ENCODE data around the gene GPR84.

Gene GPR84

DNA sequence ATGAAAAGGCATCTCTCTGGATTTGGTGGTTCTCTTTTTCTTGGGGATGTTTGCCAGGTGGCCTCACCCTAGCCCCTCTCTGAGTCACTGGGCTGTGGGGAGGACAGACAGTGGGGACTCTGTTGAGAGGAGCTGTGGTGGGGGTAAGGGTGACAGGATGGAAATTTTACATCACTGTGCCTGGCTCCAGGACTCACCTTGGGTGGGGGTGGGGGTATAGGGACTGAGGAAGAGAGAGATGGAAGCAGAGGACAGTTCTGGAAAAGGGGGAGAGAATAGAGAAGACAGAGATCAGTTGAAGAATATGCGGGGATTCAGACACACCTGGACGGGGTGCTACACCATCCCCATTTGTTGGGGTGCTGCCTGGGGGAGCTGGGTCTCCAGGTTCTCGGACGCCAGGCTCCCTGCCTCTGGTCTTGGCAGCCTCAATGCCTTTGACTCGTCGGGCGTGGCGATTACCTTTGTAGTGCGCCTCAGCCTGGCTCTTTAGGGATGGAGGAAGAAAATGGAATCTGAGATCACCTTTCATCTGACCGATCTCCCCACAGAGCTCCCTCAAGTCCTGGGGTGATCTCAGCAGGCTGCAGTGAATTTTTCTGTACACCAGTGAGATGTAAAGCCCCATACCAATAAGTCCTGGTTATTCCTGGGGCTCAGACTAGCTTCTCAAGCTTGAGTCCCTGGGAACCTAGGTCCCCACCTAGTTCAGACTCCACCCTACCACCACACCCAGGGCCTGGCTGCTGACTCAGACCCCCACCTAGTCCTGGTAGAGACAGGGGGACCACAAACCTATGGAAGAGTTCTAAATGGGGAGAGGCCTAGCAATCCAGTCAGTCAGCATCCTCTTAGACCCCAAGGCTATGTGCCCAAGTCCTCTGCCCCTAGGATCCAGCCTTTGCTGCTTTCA is 9.6 kb upstream of the GPR84 start:
- no peak for DNase-seq

DNA sequence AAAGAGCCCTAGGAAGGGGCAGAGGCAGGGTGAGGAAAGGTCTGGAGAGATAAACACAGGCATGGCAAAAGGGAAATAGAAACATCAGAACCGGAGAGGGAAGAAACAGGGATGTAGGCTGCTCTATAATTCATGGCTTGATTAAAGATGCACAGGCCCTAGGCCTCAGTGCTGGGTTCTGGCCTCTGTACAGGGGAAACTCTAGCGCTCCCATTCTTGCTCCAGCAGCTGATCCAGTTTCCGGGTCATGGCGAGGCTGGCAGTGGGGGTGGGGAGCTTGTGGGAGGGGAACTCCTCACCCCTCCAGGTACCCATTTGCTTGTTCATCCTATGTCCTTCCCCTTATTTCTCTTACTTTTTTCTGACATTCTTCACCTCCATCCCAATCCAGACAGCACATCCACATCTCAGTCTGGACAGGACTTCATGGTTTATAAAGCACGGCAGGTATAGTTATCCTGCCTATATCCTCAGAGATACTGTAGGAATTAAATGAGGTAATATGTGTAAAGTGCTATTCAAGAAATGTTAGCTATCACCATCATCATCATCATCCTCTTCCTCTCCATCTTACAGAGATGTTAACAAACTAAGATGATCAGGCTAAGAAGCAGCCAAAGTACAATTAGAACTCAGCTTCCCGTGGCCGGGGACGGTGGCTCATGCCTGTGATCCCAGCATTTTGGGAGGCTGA is 8.0 kb upstream of the GPR84 start:
- no peak for DNase-seq

DNA sequence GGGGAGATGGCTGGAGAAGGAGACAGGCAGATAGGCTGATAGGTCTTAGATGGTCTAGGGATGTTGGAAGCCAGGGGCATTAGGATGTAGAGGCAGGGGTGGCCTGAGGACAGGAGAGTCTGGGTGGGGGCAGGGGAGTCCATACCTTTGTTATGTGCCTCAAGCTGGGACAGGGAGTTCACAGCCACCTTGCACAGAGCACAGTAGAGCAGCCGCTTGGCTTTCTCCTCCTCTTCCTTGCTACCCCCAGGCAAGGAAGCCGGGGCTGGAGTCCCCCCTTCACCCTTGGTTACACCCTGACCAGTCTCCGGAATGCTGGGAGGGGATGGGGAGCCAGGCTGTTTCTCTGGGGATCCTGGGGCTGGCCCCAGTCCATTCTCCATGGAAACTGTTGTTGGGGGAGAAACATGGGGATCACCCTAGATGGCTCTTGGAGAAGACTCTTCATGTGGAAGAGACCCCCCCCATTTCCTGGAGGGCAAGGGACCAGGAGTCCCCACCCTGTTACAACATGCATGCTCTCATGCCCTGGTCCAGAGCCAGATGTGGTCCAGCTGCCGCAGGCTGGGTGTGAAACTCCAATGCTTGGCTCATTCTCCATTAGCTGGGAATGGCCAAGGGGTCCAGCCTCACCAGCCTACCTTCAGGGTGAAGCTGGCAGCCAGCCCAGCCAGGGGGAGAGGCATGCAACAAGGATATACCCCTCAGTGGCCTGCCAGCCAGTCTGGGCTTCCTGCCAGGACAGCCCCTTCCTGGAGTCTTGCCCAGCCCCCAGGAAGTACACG is 7.2 kb upstream of the GPR84 start:
- no peak for DNase-seq

DNA sequence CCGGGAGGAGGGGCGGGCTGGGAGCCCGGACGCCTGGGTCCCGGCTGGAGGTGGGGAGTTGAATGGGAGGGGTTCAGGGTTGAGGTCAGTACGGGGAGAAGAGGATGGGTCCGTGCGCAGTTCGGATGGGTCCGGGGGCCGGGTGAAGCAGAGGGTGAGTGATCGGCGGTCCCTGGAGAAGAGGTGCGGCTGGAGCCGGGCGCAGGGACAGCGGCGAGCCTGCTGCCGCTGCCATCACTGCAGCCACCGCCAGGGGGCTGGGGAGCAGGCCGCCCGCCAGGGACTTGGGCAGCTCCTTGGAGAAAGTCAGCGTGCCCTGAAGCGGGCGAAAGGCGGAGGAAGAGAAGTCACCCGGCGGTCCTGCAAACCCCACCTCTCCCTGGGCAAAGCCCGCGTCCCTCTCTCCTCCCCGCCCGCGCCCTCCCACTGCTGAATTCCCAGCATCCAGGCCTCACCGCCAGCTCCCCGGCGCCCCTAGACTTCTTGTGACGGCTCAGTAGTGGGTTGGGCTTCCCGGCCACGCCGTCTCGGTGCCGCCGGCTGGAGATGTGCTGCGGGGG is 6.0 kb upstream of the GPR84 start:
- peak; percentile 81 for DNase-seq

DNA sequence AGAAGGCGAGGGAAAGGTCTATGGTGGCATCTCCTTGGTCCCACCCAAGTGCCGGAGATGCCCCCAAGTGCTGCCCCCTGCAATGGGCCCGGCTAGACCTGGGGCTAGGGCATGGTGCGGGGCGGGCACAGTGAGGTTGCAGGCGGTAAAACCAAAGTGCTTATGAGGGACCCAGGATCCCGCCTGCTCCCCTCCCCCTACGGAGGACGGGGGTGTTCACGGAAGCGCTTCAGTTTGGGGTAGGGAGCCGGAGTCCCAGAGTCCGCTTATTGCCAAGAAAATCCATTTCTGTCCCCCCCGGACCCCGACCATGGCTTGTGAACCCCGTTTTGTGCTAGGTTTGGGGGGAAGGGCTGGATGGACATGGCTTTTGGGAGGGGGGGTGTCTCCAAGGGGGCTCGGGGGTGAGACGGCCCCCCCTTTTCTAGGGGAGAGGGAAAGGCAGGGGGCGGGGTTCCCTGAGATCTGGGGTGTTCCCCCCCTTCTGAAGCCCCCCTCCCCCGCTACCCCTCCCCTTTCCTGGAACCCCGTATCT is 5.4 kb upstream of the GPR84 start:
- no peak for DNase-seq

DNA sequence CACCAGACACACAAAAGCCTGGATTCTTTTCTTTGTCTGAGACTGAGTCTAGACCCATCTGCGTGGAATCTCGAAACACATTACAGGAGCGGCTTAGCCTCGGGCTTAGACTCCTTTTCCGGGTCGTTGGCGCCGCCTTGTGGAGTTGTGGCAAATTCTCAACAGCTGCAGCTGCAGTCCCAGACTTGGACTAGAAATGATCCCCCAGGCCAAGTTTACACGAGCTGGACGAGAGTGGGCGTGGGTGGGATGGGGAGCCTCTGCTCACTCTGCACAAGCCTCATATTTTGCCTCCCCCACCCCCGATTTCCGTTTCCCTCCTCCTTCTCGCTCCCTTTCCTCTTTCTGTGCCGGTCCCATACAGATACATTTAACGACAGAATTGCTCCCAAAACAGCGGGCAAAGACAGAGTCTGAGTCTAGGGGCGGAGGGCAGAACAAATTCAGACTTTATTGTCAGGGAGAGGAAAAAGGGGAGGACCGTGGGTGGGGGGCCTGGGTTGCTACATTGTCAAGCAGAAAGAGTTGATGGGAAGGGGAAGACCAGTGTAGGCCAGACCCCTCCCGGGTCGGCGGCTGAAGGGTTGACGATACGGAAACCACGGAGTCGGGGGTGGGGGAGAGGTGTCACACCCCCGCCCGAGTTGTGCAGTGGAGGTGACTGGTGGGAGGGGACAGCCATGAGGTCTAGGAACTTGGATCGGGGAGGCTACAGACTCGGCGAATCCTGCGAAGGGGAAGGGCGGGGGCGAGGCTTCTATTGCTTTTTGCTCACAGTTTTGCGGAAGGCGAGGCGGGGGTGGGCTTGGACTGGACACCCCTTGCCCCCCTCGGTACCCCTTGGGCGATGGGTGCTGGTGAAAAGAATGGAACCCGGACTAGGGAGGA is 4.7 kb upstream of the GPR84 start:
- DNase-seq = peak; percentile 98

DNA sequence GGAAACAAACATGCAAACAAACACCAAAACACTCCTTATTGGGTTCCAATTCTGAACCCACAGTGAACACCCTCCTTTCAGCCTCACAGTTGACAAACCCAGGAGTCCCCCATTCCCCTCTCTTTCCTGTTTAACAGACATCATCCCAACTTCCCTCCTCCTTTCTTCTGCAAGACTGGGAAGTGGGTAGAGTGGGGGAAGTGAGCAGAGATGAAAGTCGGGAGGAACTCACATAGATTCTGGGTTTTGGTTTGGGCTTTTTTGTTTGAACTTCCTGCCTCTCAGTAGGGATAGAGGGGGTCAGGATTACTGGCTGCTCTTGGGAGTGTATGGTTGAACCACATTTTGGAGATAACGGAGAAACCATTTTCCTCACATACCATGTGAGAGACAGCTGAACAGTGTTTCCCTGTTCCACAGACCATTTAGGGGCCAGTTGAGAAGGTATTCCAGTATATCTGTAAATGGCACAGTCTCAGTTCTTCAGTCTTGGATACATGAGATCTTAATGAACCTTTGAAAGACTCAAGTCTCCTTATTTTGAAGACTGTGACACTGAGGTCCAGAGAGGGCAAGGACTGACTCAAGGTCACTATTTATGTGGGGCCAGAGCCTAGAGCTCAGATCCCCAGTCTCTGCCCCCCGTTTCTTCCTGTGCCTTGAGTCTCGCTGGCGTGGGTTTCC is 3.9 kb upstream of the GPR84 start:
- DNase-seq = no peak

DNA sequence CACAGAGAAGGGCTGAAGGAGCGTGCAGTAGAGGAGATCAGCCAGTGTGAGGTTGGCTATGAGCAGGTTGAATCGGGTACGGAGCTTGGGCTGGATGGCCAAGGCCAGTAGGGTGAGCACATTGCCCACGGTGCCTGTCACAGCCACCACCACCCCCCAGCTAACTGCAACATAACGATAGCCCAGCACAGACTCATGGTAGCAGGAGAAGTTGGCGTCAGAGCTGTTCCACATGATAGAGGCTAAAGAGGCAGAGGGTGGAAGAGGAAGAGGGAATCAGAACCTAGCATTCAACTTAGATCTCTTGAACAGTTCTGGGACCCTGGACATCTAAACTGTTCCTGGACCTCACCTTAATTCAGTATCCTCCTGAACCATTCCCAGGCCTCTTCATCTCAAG is 668 bp downstream of the GPR84 start:
- DNase-seq = no peak

DNA sequence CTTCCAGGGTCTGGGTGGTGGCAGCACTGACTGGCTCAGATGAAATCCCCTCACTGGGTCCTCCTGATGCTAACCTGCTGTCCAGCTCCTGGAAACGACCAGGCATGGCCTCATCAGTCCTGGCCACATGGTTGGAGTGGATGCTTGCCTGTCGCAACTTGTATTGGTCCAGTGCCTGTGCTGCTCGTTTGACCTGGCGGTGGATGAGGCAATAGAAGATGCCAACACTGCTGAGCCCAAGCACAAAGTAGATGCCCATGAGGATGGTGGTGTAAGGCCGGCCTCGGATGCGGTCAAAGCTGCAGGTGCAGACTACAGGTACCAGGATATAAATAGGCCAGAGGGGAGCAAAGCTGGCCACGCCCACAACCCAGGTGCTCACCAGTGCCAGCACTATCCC is 1.2 kb downstream of the GPR84 start:
- no peak for DNase-seq

DNA sequence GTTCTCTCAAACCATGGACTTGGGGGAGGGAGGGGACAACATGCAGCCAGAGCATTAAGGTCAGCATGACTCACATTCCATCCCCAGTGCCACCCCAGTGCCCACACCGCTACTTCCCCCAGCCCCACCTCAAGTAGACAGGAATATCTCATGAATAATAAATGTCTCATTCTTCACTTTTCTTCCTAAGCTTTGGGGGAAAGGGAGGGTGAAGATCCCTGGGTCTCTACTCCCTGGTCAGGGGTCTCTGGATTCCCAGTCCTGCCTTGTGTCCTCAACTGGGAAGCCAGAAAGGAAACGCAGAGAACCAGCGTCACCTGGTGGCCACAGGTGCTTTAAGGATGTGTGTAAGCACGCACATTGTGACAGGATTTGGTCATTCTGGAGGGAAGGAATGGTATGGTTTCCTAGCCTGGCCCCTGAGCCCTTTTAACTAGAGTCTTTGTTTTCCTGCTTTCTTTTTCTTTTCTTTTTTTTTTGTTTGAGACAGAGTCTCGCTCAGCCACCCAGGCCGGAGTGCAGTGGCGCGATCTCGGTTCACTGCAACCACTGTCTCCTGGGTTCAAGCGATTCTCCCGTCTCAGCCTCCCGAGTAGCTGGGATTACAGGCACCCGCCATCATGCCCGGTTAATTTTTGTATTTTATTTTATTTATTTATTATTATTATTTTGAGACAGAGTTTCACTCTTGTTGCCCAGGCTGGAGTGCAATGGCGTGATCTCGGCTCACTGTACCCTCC is 3.4 kb downstream of the GPR84 start:
- peak; percentile 97 for DNase-seq

DNA sequence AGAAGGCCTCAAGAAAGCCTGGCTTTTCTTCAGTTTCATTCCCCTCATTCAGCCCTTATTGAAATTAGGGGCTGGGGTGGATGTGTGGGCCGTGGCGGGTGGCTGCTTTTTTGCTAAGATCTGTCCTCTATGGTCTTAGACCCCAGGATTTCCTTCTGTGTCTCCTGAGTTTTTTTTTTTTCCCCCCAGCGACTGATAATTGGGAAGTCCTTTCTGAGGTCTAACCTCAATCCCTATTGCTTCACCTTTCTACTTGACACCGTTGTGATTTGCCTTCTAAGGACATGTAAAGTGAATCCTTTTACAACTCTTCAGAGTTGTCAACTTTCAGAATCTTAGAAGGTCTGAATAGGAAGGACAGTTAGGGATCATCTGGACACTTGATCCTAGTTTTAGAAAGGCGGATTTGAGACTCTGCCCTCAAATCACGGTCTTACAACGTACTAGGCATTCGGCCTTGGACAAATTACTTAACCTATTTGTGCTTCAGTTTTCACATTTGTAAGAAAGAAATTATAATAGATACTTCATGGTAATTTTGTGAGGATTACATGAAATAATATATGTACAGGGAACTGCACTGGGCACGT is 4.4 kb downstream of the GPR84 start:
- no peak for DNase-seq

DNA sequence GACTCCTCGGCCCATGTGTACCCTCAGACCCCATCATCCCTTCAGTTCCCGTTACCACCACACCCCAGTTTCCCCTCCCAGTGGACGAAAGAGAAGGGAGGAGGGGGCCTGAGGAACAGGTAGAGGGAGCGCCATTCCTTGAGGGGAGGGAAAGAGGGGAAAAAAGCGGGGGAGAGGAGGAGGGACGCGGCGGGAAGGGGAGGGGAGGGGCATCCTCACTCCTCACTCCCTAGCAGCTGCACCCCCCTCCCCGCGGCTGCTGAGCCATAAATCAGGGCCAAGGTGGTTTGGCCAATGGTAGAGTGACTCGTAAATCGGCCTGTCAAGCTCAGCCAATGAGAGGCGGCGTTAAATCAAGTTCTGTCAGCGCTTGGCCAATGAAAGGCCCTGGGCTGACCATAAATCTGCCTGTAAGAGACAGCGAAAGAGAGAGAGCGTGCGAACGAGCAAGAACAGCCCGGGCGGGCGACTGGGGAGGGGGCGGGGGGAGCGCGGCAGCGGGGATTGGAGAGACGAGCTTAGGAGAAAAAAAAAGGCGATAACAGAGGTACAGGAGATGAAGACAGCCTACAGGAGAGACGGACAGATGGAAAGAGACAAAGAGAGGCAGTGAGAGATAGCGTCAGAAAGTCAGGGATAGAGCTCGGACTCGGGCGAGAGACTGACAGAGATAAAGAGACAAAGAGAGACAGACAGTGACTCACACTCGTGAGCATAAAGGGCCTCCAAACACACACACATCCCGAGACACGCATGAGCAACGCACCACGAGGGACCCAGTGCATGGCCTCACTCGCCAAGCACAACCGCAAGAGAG is 5.1 kb downstream of the GPR84 start:
- peak; percentile 100 for DNase-seq

DNA sequence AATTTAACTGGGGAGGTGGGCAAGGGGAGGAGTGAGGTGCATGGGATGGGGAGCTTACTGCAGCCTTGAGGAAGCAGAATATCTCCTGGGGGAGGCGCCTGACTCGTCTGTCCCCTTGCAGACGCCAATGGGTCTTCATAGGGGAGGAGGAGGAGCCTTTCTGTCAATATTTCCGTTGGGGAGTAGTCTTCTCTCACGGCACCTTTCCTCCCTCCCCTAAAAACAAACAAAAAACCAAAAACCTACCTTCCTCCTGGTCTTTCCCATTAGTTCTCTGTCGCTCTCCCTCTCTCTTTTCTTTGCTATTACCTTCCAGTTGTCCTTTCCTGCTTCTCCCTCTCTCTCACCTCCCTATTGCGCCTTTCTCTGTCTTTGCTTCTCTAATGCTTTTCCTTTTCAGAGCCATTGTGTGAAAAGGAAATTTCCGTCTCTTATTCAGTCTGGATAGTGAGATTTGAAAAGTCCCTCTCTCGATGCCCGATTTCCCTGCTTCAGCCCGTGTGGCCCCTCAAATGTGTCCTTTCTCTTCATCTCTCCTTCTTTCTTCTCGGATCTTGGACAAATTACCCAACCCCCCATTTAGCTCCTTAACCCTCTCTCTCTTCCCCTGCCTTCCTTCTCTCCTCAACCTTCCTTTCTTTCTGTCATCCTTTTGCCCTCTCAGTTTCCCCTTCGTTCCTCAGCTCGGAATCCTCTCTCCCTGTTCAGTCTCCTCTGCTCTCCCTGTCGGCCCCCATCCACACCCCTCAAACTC is 5.9 kb downstream of the GPR84 start:
- DNase-seq = peak; percentile 80

DNA sequence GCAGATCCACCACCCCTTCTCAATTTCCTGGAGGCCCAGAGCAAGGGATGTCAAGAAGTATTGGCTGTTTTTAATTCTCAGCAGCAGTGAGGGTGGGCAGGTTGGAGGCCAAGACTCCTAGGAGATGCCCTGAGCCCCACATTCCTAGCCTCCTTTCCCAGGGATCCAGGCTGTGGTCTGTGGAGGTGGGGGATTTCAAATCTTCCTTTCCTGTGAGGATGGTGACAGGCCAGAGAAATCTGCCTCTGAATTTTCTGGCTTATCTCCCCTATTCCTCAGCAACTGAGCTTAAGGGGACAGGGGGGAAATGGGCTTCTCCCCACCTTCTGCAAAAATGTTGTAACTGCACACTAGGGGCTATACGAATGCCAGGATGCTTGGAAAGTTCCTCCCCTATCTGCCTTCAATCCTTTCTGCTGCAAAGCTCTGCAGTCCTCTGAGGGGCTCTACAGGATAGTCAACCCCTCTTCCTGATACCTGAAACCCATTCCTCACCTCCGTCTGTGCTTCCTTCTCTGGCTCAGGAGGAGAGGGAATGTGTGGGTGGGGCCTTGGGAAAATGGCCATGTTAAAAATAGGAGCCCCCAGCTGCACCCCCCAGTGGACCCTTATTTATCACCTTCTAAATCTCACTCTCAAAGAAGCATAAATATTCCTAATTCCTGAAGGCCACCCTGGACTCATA is 6.6 kb downstream of the GPR84 start:
- no peak for DNase-seq

DNA sequence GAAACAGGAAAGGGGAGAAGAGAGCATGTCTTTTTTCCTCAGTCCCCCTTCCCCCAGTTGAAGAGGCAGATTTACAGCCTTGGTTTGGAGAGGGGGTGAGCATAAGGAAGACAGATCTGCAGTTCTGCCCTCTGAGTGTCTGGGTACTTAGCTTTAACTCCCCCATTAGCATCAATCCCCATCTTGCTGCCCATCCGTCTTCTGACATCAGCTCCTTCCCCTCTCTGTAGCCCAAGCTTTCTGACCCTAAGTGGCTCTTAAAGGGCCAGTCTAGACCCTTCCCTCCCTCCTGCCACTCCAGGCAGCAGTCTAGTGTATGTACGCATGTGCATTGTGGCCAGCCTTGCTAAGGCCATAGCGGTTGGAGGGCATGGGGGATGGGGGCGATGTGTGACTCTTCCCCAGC is 7.3 kb downstream of the GPR84 start:
- DNase-seq = peak; percentile 90

DNA sequence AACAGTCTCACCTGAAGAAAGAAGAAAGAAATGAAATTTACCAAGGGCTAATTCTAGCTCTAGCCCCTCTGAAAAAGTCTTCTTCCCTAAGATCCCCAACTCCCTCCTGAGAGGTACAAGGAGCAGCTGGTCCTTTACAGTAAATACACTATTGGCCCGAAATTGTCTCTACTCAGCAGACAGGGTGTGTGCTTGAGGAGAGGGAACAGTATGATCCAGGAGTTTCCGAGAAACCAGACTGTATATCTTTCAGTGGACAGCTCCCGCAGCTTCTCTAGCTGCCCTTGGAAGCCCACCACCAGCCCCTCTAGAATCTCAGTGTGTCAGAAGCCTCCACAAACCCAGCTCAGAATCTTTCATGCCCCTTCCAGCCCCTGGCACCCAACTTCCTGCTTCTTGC is 8.1 kb downstream of the GPR84 start:
- no peak for DNase-seq

DNA sequence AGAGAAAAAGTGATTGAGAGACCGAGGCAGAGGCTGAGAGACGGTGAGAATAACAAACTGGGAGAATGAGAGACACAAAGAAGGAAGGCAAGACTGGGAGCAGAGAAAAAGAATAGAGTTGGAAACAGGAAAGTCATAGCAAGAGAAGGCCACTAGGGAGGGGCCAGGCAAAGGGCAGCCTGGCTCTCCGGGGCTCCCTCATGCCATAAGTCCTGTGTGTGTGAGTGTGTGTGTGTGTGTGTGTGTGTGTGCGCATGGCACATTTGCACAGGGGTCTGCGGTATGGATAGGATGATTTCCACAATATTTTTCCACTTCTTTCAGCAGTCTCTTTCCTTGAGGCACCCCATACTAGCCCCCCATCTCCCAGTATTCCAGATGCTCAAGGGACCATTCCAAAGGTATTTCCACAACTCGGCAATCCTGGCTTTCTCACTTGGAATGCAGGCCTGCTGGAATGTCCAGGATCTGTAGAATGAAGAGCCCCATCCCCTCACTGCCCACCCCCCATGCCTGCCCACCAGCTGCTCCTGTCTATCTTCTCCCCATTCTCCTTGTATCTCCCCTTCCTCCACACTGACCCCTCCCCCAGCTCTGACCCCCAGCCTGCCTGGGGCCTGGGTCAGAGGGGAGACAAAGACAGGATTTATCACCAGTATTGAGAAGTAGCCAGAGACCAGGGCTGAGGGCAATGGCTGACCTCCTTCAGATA is 9.0 kb downstream of the GPR84 start:
- DNase-seq = peak; percentile 46
